Peyer's patch (tissue), 4 donors: ENCODE results near the gene CELF4.

Source experiments
- POLR2A ChIP-seq, 2 donors: fragments of 450-650 bp; IDR thresholded peaks; one replicate each; pipeline ENCODE4 v1.5.1; 2017; ENCODE audit warnings: antibody characterized with exemption in 2 of 2, mild to moderate bottlenecking in 2 of 2, moderate library complexity in 2 of 2
- TF ChIP-seq, protein P1 (sequence below), 6 experiments: fragments of 450-650 bp in 4 of 6; fragments of 200-600 bp in 2 of 6; sonication (generic) in 1 of 6; IDR thresholded peaks; one replicate each; pipeline ENCODE4 v1.5.1; 2017 to 2019; ENCODE audit warnings: antibody characterized with exemption in 6 of 6, mild to moderate bottlenecking in 3 of 6, moderate library complexity in 1 of 6

- TF ChIP-seq, protein P1, sequence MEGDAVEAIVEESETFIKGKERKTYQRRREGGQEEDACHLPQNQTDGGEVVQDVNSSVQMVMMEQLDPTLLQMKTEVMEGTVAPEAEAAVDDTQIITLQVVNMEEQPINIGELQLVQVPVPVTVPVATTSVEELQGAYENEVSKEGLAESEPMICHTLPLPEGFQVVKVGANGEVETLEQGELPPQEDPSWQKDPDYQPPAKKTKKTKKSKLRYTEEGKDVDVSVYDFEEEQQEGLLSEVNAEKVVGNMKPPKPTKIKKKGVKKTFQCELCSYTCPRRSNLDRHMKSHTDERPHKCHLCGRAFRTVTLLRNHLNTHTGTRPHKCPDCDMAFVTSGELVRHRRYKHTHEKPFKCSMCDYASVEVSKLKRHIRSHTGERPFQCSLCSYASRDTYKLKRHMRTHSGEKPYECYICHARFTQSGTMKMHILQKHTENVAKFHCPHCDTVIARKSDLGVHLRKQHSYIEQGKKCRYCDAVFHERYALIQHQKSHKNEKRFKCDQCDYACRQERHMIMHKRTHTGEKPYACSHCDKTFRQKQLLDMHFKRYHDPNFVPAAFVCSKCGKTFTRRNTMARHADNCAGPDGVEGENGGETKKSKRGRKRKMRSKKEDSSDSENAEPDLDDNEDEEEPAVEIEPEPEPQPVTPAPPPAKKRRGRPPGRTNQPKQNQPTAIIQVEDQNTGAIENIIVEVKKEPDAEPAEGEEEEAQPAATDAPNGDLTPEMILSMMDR (IDR thresholded peaks at IDR 0.05), result no peak
- no peak for TF ChIP-seq POLR2A (IDR thresholded peaks at IDR 0.05)
Measured at GRCh38 chr18:37481072-37481471, 84.5 kb downstream of the CELF4 start.
